ENCODE data around the gene SAPCD2. TPM values are rescaled to one million over a fixed set of nuclear protein-coding genes. Genes with fewer than 3 reads are reported as not detected.

The SAPCD2 gene
- total and polyA plus RNA-seq, 2 donors: 0.63 to 3.2 TPM

DNA sequence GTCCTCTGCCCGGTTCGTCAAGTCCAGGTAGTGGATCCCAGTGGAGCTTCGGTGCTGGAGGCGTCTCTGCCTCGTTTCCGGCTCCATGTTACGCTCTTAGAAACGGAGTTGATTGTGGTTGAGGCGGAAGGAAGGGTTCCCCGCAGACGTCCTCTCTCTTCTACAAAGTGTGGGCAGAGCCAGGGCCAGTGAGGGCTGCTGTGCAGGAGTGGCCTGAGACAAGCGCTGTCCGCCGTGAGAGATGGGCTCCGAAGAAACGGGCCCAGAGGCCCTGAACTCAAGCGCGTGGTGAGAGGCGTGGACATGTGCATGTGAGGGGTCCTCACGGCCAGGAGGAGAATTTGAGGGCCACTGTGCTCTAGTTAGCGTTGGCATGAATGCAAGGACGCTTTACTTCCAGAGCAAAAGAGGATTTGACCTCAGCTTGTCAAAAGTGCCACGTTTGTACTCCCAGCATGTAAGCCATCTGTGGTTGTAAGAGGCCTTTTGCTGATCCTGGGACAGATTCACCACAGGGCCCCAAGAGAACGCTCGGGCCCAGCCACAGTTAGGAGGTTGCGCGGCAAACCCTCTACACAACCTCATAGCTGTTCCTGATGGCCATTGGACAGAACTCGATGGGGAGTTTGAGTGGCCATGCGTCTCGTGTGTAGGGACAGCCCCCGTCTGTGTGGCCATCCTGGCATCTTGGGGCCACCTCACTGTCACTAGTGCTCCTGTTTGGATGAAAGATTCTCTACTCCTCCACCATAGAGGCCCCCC, 26.6 kb upstream of the SAPCD2 start:
- Histone ChIP-seq H3K4me3 (ENCODE audit: low read depth, low read length) (no peak overlapping the region), H3K27ac (ENCODE audit: low read depth) (no peak overlapping the region), H3K4me1 (ENCODE audit: insufficient read depth) (no peaks in the 10 kb centered on the region), H3K36me3 (ENCODE audit: insufficient read depth) (no peaks in the 10 kb centered on the region)
- no peak for DNase-seq (ENCODE audit: extremely low spot score)
- 95% methylated on average over 31 of the region's 31 CpGs for WGBS

DNA sequence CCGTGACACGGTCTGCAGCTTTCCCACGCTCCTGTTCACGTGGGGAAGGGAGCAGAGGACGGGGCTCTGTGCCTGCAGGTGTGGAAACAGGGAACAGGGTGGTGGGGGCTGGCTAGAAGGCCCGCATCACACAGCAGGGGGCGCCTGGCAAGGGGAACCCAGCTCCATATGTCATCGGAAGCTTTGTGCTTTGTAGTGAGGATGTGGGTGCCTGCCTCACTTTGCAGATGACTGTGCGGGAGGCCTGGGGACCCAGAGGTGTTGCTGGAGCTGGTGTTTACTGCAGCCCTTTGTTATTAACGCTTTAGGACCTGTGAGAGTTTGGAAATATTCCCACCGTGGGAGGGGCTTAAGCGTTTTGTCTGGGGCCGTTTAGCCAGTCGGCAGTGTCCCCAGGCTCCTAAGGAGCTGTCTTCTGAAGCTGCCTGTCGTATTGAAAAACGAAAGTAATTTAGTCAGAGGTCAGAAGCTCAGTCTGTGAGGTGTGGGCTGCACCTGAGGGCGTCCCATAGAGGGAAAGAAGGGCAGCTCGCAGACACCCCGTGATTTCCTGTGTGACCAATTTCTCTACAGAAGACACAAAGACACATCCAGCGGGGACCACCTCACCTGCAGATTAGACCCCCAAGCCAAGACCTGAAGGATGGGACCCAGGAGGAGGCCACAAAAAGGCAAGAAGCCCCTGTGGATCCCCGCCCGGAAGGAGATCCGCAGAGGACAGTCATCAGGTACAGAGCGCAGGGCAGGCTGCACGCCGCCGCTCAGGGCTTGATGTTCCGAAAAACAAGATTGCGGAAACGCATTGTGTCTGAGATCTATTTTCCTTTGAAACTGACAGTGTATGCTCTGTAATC, 25.5 kb upstream of the SAPCD2 start:
- Histone ChIP-seq H3K27ac (ENCODE audit: low read depth) (no peak overlapping the region), H3K4me3 (ENCODE audit: low read depth, low read length) (no peak overlapping the region), H3K4me1 (ENCODE audit: insufficient read depth) (no peaks in the 10 kb centered on the region), H3K36me3 (ENCODE audit: insufficient read depth) (no peaks in the 10 kb centered on the region)
- 80% methylated on average over 30 of the region's 30 CpGs for WGBS
- no peak for DNase-seq (ENCODE audit: extremely low spot score)

DNA sequence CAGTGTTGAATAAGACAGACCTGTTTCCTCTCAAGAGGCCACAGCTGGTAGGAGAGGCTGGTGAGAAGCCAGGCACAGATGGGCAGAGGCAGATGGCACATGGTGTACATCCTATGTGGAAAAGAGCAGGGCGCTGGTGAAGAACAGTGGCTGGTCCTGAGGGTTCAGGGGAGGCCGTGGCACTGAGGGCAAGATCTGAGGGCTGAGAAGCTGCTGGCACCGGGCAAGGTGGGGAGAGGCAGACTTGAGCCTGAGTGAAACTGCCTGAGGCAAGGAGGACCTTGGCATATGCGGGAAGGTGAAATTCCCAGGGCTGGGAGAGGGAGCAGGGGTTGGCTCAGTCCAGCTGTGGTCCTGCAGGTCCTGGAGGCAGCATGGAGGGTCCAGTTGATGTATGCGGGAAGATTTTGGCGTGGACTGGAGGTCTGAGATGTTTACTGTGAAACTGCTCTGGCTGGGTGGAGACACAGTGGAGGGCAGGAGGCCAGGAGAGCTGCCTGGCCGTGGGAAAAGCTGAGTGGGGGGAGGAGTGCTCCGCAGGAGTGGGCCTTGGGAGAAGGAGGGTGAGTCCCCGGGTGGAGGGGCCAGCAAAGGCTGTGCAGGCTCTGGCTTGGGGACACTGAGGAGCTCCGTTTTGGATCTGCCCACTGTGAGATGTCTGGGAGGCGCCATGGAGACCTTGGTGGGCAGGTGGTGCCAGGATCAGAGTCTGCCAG, 19.0 kb upstream of the SAPCD2 start:
- H3K4me1 ChIP-seq (ENCODE audit: insufficient read depth): peaks cover 2% of the 10 kb centered on the region
- WGBS: 65% methylated on average over 11 of the region's 11 CpGs
- no peak overlapping the region for H3K27ac ChIP-seq (ENCODE audit: low read depth)
- DNase-seq (ENCODE audit: extremely low spot score): no peak
- H3K36me3 ChIP-seq (ENCODE audit: insufficient read depth): no peaks in the 10 kb centered on the region
- H3K4me3 ChIP-seq (ENCODE audit: low read depth, low read length): no peak overlapping the region

DNA sequence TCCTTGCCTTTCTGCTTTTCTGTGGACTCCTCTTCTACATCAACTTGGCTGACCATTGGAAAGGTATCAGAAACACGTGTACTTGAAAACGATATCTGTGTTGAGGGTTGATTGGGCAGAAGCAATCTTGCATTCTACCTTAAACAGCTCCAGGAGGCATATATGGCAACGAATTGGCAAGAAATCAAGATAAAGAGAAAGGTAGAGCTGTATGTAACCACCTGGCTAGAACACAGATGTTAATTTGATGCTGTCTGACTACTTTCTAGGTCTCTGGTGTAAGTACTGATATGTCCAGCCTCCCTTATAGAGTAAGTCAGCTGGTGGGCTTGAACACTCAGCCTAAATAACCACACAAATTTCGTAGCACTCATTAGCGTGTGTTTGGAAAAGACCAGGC, 17.8 kb upstream of the SAPCD2 start:
- Histone ChIP-seq H3K36me3 (ENCODE audit: insufficient read depth) (no peaks in the 10 kb centered on the region), H3K27ac (ENCODE audit: low read depth) (no peak overlapping the region), H3K4me1 (ENCODE audit: insufficient read depth) (peaks cover 2% of the 10 kb centered on the region), H3K4me3 (ENCODE audit: low read depth, low read length) (no peak overlapping the region)
- no peak for DNase-seq (ENCODE audit: extremely low spot score)
- WGBS: 90% methylated on average over 5 of the region's 5 CpGs

DNA sequence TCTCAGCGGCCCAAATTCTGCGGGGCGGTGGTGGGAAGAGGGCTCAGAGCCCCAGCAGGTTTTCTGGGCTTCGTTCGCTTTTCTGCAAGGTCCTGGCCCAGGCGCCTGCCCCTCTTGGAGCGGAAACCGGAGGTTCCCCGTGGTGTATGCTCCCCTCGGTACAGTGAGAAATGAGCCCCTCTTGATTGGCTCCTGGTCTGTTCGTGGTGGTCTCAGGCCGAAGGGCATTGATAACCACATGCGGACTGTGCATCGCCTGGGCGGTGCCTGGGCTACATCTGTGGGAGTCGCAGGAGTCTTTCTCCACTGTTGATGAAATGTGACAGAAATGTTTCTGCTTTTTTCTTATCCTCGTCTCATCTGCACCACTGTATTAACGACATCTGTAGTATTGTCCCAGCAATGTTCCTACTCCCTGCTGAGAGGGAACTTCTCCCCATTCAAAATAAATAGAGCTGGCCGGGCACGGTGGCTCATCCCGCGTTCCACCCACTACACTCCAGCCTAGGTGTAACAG, 17.1 kb upstream of the SAPCD2 start:
- Histone ChIP-seq H3K36me3 (ENCODE audit: insufficient read depth) (no peaks in the 10 kb centered on the region), H3K27ac (ENCODE audit: low read depth) (peak overlapping the region; percentile 89), H3K4me3 (ENCODE audit: low read depth, low read length) (peak overlapping the region; percentile 68), H3K4me1 (ENCODE audit: insufficient read depth) (peaks cover 2% of the 10 kb centered on the region)
- no peak for DNase-seq (ENCODE audit: extremely low spot score)
- 9% methylated on average over 22 of the region's 22 CpGs for WGBS

DNA sequence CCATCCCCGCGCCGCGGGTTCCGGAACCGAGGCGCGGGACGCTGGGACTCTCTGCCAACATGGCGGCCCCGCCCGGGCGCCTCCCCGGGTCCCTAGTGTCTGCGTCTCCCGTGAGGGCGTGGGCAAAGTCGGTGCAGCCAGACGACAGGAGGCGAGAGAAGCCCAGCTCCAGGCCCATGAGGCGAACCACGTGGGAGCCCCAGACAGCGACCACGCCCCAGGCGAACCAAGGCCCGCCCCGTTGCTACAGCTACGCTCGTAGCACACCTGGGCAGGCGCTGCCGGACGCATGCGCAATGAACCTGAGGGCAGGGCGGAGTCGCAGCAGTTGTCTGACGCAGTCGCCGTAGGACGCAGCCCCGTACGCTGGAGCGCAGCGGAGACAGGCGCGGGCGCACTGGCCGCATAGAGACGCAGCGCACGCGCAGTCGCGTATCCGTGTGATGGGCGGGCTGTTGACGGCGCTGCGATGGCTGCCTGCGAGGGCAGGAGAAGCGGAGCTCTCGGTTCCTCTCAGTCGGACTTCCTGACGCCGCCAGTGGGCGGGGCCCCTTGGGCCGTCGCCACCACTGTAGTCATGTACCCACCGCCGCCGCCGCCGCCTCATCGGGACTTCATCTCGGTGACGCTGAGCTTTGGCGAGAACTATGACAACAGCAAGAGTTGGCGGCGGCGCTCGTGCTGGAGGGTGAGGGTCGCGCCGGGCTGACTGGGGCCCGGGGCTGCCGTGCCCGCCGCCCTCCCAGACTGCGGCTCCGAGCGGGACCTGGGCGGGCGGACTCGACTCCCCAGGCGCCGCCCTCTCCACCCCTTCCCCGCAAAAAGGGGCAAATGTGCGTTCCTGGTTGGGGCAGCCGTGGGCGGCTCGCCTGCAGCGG, 16.4 kb upstream of the SAPCD2 start, which contains the start of gene MAN1B1:
MAN1B1 (plus strand) TSS at position 455 of the 878 bp plus-strand sequence; CDS start at position 470, 15 bp downstream.
- under 1% methylated on average over 101 of the region's 101 CpGs for WGBS
- Histone ChIP-seq H3K4me1 (ENCODE audit: insufficient read depth) (peaks cover 2% of the 10 kb centered on the region), H3K4me3 (ENCODE audit: low read depth, low read length) (peak within 1 kb of the TSS; percentile 68), H3K36me3 (ENCODE audit: insufficient read depth) (no peaks in the 10 kb centered on the region), H3K27ac (ENCODE audit: low read depth) (peak within 1 kb of the TSS; percentile 93)
- peak; percentile 90 for DNase-seq (ENCODE audit: extremely low spot score)

DNA sequence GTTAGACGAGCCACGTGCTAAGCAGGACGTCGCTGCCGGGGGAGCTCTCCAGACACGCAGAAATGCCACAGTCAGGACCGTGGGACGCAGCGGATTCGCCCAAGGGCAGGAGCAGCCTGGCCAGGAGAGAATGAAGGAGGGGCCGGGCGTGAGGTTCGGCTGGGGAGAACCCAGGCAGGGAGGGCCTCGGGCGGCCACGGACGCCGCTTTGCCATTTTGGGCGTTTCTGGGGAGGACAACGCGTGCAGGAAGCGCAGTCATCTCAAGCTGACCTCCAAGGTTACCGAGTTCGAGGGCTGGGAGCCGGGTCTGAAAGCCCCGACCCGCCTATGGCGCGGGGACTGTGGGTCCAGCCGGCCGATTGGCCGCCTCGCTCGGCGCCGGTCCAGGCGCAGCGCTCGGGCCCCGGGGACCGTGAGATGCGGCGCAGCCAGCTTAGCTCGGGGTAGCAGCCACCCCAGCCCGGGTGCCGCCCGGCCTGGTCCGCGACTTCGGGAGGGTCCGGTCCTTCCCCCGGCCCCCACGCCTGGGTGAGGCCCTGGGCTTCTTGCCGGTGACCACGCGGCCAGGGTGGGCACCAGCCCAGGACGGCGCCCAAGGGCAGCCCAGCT, 15.7 kb upstream of the SAPCD2 start:
- WGBS: under 1% methylated on average over 58 of the region's 58 CpGs
- no peak for DNase-seq (ENCODE audit: extremely low spot score)

DNA sequence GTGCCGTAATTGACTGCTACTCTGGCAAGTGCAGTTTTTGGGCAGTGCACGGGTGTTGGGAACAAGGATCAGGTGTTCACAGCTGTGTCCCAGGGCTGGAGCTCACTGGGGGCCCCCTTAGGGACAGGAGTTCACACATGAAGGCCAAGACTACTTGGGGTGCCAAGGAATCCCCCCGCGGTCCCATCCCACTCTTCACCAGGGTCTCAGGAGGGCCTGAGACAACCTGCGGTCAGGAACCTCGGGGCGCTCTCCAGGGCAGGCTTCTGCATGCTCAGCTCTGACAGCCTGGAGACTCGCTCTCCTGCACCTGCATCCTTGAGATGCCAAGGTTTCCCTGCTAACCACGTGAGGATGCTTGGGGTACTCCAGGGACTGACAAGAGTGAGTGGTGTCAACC, 14.2 kb upstream of the SAPCD2 start:
- Histone ChIP-seq H3K4me3 (ENCODE audit: low read depth, low read length) (no peak overlapping the region), H3K27ac (ENCODE audit: low read depth) (no peak overlapping the region), H3K4me1 (ENCODE audit: insufficient read depth) (peaks cover 2% of the 10 kb centered on the region), H3K36me3 (ENCODE audit: insufficient read depth) (peaks cover 2% of the 10 kb centered on the region)
- WGBS: 87% methylated on average over 9 of the region's 9 CpGs
- no peak for DNase-seq (ENCODE audit: extremely low spot score)

More for the DNA sequence above, 15.7 kb upstream of the SAPCD2 start:
- peak overlapping the region; percentile 68 for H3K4me3 ChIP-seq (ENCODE audit: low read depth, low read length)
- no peaks in the 10 kb centered on the region for H3K36me3 ChIP-seq (ENCODE audit: insufficient read depth)
- peak overlapping the region; percentile 93 for H3K27ac ChIP-seq (ENCODE audit: low read depth)
- H3K4me1 ChIP-seq (ENCODE audit: insufficient read depth): peaks cover 2% of the 10 kb centered on the region

DNA sequence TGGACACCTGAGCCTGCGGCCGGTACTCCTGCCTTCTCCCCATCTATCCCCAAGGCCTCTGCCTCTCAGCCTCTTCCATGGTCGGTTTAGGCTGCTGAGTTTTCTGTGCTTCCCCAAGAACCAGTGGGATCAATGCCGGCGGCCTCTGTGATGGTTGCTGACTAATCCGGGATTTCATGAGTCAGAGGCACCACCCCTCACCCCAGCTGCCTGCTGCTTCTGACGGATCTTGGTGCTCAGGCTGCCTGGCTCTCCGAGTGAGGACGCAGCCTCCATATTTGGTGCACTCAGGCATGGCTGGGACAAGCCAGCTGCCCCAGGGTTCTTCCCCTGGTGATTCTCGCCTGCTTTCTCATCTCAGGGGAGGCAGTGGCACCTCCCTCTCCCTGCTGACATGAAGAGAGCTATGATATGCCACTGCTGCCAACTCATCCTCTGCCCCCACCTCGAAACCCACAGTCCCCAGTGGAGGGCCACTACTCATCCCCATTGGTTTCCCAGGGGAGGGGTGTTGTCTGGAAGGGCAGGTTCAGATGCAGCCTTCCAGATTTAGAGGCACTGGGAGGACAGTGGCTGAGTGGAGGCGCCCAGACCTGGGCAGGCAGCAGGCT, 13.1 kb upstream of the SAPCD2 start:
- H3K4me1 ChIP-seq (ENCODE audit: insufficient read depth): peaks cover 2% of the 10 kb centered on the region
- H3K36me3 ChIP-seq (ENCODE audit: insufficient read depth): peaks cover 2% of the 10 kb centered on the region
- no peak for DNase-seq (ENCODE audit: extremely low spot score)
- WGBS: 54% methylated on average over 12 of the region's 12 CpGs
- H3K27ac ChIP-seq (ENCODE audit: low read depth): no peak overlapping the region
- no peak overlapping the region for H3K4me3 ChIP-seq (ENCODE audit: low read depth, low read length)

DNA sequence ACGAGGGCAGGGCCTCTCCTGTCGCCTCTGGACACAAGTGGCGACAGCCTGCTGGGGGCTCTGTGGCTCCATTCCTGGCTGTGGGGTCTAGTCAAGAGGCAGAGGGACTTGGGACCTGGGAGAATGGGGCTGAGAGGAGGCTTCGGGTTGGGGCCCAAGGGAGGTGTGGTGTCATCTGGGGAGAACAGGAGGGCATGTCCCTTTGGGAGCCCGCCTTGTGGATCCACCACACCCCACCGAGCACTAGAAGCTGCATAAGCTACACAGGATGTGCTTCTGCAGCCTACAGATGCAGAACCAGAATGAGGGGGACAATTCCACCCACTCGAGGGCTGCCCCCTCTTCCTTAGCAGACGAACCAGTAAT, 12.6 kb upstream of the SAPCD2 start:
- peaks cover 2% of the 10 kb centered on the region for H3K36me3 ChIP-seq (ENCODE audit: insufficient read depth)
- 86% methylated on average over 8 of the region's 8 CpGs for WGBS
- H3K4me1 ChIP-seq (ENCODE audit: insufficient read depth): peaks cover 2% of the 10 kb centered on the region
- H3K4me3 ChIP-seq (ENCODE audit: low read depth, low read length): no peak overlapping the region
- no peak for DNase-seq (ENCODE audit: extremely low spot score)
- no peak overlapping the region for H3K27ac ChIP-seq (ENCODE audit: low read depth)

DNA sequence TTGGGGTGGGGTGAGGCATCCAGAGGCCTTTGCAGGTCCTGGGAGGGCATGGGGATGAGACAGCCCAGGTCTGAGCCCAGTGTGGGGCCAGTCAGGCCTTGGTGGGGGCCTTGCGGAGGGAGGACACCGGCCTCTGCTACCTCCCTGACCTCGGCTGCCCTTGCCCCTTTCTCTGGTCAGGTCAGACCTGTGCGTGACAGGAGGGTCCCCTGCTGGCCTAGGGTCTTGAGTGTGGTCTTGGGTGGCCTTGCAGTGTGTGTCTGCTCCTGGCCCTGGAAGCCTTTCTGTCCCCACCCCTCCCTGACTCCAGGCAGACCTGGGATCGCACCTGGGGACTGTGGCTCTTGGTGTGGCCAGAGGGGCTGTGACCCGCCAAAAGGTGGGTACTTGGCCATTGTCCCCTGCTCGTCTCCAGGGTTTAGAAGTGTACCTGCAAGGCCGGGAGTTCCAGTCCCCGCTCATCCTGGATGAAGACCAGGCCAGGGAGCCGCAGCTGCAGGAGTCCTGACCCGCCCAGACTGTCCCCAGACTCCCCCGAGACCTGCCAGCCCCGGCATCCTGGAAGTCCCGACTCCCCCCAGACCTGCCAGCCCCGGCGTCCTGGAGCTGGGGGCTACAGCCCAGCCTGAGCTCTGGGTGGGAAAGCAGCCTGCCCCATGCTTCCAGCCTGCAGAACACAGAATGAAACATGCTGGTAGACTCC, 12.0 kb upstream of the SAPCD2 start:
- Histone ChIP-seq H3K4me3 (ENCODE audit: low read depth, low read length) (no peak overlapping the region), H3K27ac (ENCODE audit: low read depth) (no peak overlapping the region), H3K4me1 (ENCODE audit: insufficient read depth) (peaks cover 2% of the 10 kb centered on the region), H3K36me3 (ENCODE audit: insufficient read depth) (peaks cover 2% of the 10 kb centered on the region)
- WGBS: 90% methylated on average over 16 of the region's 16 CpGs
- no peak for DNase-seq (ENCODE audit: extremely low spot score)

All from urinary bladder (tissue), 4 donors.